Body of pancreas (tissue), 4 donors: Measurements from ENCODE around the gene LPCAT3. TPM values are rescaled to one million over a fixed set of nuclear protein-coding genes. Genes with fewer than 3 reads are reported as not detected.
A peak's percentile ranks its signal among the peaks of the same experiment; 100 is the strongest.

Experiments used
- ATAC-seq: fragments of 150-250 bp; one replicate; pipeline ENCODE4 v1.9.1; 2016
- DNase-seq, 4 donors: peaks; one replicate each; pipeline ENCODE4 v3.0.0-alpha.2; 2019
- H3K27ac ChIP-seq, 4 donors: fragments of 200-600 bp; sonication (generic); 1 replicate in 3 of 4; 2 replicates in 1 of 4; pipeline versions ENCODE4 v1.5.1 to v1.6.1; 2016 to 2019; ENCODE audit warnings: mild to moderate bottlenecking in 1 of 4, mixed read lengths in 1 of 4, moderate library complexity in 1 of 4
- H3K27me3 ChIP-seq, 2 donors: fragments of 200-600 bp; sonication (generic); one replicate each; pipeline ENCODE4 v1.6.0; 2016; ENCODE audit warnings: mild to moderate bottlenecking in 1 of 2
- H3K36me3 ChIP-seq, 2 donors: fragments of 200-600 bp; sonication (generic); replicated peaks in 1 of 2; 2 replicates each; pipeline ENCODE4 v1.5.1; 2016; ENCODE audit warnings: low read depth in 2 of 2; ENCODE audit not compliant: insufficient read depth in 1 of 2
- H3K4me1 ChIP-seq: fragments of 200-600 bp; sonication (generic); one replicate; pipeline ENCODE4 v1.6.0; 2016
- H3K4me3 ChIP-seq, 2 donors: fragments of 200-600 bp; sonication (generic); 1 replicate in 1 of 2; 2 replicates in 1 of 2; pipeline ENCODE4 v1.5.1; 2016 to 2019
- H3K9me3 ChIP-seq, 3 donors: fragments of 200-600 bp; sonication (generic); 1 replicate in 2 of 3; 2 replicates in 1 of 3; pipeline ENCODE4 v1.5.1; 2016
- POLR2A ChIP-seq, 3 donors: fragments of 450-650 bp; IDR thresholded peaks; one replicate each; pipeline ENCODE4 v1.6.1; 2016; ENCODE audit warnings: antibody characterized with exemption in 3 of 3, mild to moderate bottlenecking in 2 of 3
- WGBS, 2 donors: methylation state at CpG; one replicate each; pipeline ENCODE4 v1.1.5; 2017; 5-methylcytosine and 5-hydroxymethylcytosine counted together
- intact Hi-C: fragments of 100-400 bp; cut with DNase I; formaldehyde crosslinking; loops from one replicate; pipeline ENCODE4 v1.15.1; 2023
- total RNA-seq, 2 donors: library from RNA; depleted of rRNA; stranded (reverse); fragments of >200 nt; gene quantifications; one replicate each; pipeline ENCODE4 v1.1.0, GENCODE V29; 2016
- TF ChIP-seq, protein P1 (sequence below), 7 experiments: fragments of 450-650 bp in 4 of 7; fragments of 200-600 bp in 3 of 7; sonication (generic) in 3 of 7; IDR thresholded peaks; one replicate each; pipeline ENCODE4 v1.5.1; 2016 to 2019; ENCODE audit warnings: antibody characterized with exemption in 7 of 7

The LPCAT3 gene
- total RNA-seq, 2 donors from 2014 or later: 21.5 to 39.6 TPM

DNA sequence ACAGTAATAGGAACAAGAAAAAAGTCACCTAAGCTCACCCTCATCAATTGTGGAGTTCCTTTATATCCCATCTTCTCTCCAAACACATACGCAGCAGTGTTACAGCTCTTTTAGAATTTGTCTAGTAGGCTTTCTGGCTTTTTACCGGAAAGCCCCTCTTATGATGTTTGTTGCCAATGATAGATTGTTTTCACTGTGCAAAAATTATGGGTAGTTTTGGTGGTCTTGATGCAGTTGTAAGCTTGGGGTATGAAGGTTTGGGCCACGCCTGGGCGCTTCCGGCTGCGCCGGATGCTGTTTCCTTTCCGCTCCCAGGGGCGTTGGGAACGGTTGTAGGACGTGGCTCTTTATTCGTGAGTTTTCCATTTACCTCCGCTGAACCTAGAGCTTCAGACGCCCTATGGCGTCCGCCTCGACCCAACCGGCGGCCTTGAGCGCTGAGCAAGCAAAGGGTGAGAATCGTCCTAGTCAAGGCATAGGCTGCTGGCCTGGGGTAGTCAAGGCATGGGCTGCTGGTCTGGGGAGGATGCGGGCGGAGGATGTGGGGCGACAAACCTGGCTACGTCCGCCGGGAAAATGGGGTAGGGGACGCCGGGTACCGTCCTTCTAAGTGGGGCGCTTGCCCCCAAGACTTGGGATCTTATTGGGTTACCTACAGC, 74.4 kb downstream of the LPCAT3 start, which contains the start of the genes C12orf57 and RNU7-1:
C12orf57 (plus strand) TSS at position 301 of the 659 bp plus-strand sequence; CDS start at position 401, 100 bp downstream.
RNU7-1 (plus strand) TSS at position 95 of the 659 bp plus-strand sequence.
- WGBS, 2 donors: 0% methylated on average over 13 to 28 of the region's 31 CpGs
- DNase-seq (peak; percentile 78 to 85 (median 81)), ATAC-seq (peak; percentile 53)
- peak; percentile 82 to 100 (median 100) for TF ChIP-seq POLR2A (IDR thresholded peaks at IDR 0.05)
- TF ChIP-seq, protein P1, sequence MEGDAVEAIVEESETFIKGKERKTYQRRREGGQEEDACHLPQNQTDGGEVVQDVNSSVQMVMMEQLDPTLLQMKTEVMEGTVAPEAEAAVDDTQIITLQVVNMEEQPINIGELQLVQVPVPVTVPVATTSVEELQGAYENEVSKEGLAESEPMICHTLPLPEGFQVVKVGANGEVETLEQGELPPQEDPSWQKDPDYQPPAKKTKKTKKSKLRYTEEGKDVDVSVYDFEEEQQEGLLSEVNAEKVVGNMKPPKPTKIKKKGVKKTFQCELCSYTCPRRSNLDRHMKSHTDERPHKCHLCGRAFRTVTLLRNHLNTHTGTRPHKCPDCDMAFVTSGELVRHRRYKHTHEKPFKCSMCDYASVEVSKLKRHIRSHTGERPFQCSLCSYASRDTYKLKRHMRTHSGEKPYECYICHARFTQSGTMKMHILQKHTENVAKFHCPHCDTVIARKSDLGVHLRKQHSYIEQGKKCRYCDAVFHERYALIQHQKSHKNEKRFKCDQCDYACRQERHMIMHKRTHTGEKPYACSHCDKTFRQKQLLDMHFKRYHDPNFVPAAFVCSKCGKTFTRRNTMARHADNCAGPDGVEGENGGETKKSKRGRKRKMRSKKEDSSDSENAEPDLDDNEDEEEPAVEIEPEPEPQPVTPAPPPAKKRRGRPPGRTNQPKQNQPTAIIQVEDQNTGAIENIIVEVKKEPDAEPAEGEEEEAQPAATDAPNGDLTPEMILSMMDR (IDR thresholded peaks at IDR 0.05): no peak
- Histone ChIP-seq H3K27me3 (no peaks in the 10 kb centered on the region), H3K4me3 (peak within 1 kb of the TSS; percentile 54 to 81), H3K27ac (peak within 1 kb of the TSS; percentile 89 to 98 (median 93)), H3K9me3 (no peaks in the 10 kb centered on the region), H3K4me1 (peaks cover 39% of the 10 kb centered on the region), H3K36me3 (no peaks in the 10 kb centered on the region)
- intact Hi-C loops: no loop called here

DNA sequence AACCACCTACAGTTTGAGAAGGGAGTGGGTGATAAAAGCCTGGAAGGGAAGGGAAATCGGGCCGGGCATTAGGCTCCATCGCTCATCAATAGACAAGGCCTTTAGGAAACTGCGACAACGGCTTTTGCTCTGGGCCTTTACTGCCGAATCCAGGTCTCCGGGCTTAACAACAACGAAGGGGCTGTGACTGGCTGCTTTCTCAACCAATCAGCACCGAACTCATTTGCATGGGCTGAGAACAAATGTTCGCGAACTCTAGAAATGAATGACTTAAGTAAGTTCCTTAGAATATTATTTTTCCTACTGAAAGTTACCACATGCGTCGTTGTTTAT, 74.9 kb downstream of the LPCAT3 start:
- WGBS, 2 donors: 1 to 2% methylated on average over 13 of the region's 13 CpGs
- peak; percentile 83 to 94 (median 90) for DNase-seq

DNA sequence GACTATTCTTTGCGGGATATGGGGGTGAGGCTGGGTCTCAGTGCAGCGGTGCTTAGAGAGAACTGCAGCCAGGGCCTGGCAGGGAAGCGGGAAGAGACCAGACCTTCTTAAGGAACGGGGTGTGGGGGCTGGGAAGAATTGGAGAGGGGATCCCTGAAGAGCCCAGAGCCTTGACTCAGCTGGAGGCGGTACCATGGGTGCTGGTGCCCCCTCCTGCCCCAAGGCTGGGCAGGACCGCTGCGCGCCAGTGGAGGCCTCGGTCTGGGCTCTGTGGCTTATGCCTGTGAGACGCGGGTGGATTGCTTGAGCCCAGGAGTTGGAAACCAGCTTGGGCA, 76.0 kb downstream of the LPCAT3 start:
- H3K4me3 ChIP-seq: no peak overlapping the region
- no peak for ATAC-seq
- peaks cover 52% of the 10 kb centered on the region for H3K4me1 ChIP-seq
- WGBS, 2 donors: 79 to 92% methylated on average over 11 of the region's 11 CpGs
- no peaks in the 10 kb centered on the region for H3K36me3 ChIP-seq
- H3K27me3 ChIP-seq: no peaks in the 10 kb centered on the region
- DNase-seq: peak in 1 of 4 donors; percentile 35
- TF ChIP-seq, protein P1 (IDR thresholded peaks at IDR 0.05): no peak
- no peak for TF ChIP-seq POLR2A (IDR thresholded peaks at IDR 0.05)
- H3K9me3 ChIP-seq: no peaks in the 10 kb centered on the region
- intact Hi-C loops: no loop called here
- H3K27ac ChIP-seq: peak overlapping the region in 3 of 4 donors; percentile 89 to 98 (median 96)

More for the DNA sequence above, 74.9 kb downstream of the LPCAT3 start:
- TF ChIP-seq POLR2A (IDR thresholded peaks at IDR 0.05): no peak
- TF ChIP-seq, protein P1 (IDR thresholded peaks at IDR 0.05): no peak
- no peaks in the 10 kb centered on the region for H3K9me3 ChIP-seq
- H3K4me1 ChIP-seq: peaks cover 44% of the 10 kb centered on the region
- H3K36me3 ChIP-seq: no peaks in the 10 kb centered on the region
- H3K27me3 ChIP-seq: no peaks in the 10 kb centered on the region
- ATAC-seq: peak; percentile 47
- peak overlapping the region; percentile 89 to 98 (median 93) for H3K27ac ChIP-seq
- intact Hi-C loops: no loop called here
- H3K4me3 ChIP-seq: no peak overlapping the region

DNA sequence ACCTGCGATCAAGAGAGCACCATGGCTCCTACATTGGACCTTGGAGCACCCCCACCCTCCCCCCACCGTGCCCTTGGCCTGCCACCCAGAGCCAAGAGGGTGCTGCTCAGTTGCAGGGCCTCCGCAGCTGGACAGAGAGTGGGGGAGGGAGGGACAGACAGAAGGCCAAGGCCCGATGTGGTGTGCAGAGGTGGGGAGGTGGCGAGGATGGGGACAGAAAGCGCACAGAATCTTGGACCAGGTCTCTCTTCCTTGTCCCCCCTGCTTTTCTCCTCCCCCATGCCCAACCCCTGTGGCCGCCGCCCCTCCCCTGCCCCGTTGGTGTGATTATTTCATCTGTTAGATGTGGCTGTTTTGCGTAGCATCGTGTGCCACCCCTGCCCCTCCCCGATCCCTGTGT, 76.5 kb downstream of the LPCAT3 start:
- no peaks in the 10 kb centered on the region for H3K36me3 ChIP-seq
- no peaks in the 10 kb centered on the region for H3K27me3 ChIP-seq
- intact Hi-C loops: no loop called here
- no peaks in the 10 kb centered on the region for H3K9me3 ChIP-seq
- ATAC-seq (no peak), DNase-seq (no peak)
- no peak overlapping the region for H3K27ac ChIP-seq
- WGBS, 2 donors: 69 to 74% methylated on average over 12 of the region's 12 CpGs
- H3K4me3 ChIP-seq: no peak overlapping the region
- TF ChIP-seq POLR2A (IDR thresholded peaks at IDR 0.05): no peak
- TF ChIP-seq, protein P1 (IDR thresholded peaks at IDR 0.05): no peak
- H3K4me1 ChIP-seq: peaks cover 52% of the 10 kb centered on the region

DNA sequence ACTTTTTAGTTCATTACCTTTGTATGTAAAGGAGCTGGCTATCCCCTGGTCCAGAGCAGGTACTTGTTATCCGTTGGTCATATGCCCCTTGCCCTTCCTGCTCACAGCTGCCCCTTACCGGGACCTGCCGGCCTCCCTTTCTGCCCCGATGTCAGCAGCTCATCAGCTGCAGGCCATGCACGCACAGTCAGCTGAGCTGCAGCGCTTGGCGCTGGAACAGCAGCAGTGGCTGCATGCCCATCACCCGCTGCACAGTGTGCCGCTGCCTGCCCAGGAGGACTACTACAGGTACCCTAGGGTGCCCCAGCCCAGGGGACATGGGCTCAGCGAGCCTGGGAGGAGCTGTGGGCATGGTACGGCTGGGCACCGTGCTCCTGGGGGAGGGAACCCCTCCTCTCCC, 77.0 kb downstream of the LPCAT3 start:
- intact Hi-C loops: no loop called here
- no peaks in the 10 kb centered on the region for H3K27me3 ChIP-seq
- H3K27ac ChIP-seq: peak overlapping the region in 1 of 4 donors; percentile 21
- DNase-seq (no peak), ATAC-seq (no peak)
- 78 to 81% methylated on average over 7 to 12 of the region's 12 CpGs for WGBS, 2 donors
- H3K4me3 ChIP-seq: no peak overlapping the region
- no peak for TF ChIP-seq POLR2A (IDR thresholded peaks at IDR 0.05)
- TF ChIP-seq, protein P1 (IDR thresholded peaks at IDR 0.05): no peak
- H3K9me3 ChIP-seq: no peaks in the 10 kb centered on the region
- H3K4me1 ChIP-seq: peaks cover 53% of the 10 kb centered on the region
- H3K36me3 ChIP-seq: no peaks in the 10 kb centered on the region
